Measurements from ENCODE around the gene FGF12.
"Not testable (repeated sequence)": the region's sequence is repeated elsewhere in the genome, so short reads cannot be mapped to it uniquely, and the experiment has no call there.

Gene FGF12

DNA sequence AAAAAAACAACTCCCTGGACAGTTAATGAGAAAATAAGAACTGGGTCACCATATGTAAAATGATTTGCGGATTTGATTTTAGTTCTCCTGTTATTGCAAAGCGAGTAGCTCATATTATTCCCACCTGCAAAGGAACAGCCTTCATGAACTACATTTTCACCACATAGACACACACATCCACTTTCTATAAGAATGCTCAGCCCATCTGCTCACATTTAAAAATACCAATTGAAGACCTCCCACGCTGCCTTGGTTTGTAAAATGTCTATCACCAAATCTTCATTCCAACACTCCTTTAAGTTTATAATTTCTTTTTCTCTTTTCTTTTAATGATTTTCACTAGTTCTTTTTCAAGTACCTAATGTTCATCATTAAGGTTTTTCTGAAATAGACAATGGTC lies 148.6 kb downstream of the FGF12 start:
- DNase-seq (ENCODE audit: low spot score): no peak

DNA sequence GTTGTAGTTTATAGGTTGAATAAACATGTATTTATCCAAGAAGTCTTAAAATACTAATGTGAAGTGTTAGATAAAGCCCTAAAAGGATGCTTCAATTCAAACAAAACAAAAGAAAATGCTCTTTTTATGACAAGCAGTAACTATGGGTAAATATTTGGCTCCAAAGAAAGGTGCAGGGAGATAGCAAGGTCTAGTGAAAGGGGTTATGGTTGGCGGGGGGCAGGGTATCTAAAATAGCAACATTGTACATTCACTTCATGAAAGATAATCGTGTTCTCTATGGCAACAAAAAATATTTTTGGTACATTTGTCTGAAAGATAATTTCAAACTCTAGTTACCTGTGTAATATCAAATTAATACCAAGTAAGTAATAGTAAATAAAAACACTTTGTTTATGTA lies 149.5 kb downstream of the FGF12 start:
- no peak for DNase-seq (ENCODE audit: low spot score)

DNA sequence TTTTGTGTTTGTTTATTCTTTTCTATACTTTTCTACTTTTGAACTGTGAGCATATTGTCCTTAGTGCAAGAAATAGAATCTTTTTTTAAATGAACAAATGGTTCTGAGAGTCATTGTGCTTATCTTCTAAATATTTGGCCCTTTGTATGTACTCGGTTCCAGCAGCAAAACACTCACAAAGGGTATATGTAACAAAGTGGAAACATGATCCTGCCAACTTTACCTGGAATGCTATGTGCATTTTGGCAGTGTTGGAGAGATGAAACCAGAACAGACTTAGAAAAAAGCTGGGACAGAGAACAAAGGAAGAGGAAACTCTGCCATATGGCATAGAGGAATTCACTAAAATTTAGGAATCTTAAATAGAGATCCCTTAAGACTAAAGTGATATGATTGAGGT lies 150.1 kb downstream of the FGF12 start:
- no peak for DNase-seq (ENCODE audit: low spot score)

DNA sequence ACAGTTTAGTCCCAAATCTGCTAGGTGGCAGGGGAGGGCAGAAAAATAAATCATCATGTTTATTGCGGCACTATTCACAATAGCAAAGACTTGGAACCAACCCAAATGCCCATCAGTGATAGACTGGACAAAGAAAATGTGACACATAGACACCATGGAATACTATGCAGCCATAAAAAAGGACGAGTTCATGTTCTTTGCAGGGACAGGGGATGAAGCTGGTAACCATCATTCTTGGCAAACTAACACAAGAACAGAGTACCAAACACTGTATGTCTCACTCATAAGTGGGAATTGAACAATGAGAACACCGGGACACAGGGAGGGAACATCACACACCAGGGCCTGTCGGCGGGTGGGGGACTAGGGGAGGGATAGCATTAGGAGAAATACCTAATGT lies 150.6 kb downstream of the FGF12 start:
- not testable (repeated sequence) for DNase-seq (ENCODE audit: low spot score)

DNA sequence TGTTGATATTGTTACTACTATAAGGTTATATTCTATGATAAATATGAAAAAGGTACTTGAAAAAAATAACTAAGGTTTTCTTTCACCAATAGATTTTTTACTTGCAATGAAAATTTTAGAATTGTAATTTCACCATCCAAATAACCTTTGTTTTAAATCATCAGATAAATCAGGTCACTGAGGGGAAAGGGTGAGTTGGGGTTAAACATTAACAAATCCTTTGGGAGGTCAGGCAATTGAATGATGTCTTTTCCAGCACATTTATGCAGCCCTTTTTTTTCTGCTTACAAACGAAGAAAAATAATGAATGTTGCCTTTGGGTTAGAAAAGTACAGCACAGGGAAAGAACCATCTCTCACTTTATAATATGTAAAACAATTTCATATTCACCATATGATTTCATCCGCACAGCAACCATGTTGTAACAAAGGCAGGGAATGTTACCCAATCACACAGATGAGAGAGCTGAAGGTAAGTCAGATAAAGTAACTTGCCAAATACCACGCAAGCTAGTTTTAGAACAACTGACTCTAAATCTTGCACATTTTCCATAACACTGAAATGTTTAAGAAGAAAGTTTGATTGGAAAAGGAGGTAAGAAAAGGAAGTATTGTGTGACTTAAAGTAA lies 151.3 kb downstream of the FGF12 start:
- no peak for DNase-seq (ENCODE audit: low spot score)

DNA sequence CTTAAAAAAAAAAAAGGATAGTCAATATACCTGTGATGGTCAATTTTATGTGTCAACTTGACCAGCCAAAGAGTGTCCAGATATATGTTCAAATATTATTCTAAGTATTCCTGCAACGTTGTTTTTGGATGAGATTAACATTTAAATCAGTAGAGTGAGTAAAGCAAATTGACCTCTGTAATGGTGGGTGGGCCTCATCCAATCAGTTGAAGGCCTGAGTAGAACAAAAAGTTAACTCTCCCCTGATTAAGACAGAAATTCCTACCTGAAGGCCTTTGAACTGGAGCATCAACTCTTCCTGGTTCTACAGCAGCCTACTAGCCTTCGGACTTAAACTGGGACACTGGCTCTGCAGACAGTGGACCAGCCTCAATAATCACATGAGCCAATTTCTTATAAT lies 154.1 kb downstream of the FGF12 start:
- no peak for DNase-seq (ENCODE audit: low spot score)

DNA sequence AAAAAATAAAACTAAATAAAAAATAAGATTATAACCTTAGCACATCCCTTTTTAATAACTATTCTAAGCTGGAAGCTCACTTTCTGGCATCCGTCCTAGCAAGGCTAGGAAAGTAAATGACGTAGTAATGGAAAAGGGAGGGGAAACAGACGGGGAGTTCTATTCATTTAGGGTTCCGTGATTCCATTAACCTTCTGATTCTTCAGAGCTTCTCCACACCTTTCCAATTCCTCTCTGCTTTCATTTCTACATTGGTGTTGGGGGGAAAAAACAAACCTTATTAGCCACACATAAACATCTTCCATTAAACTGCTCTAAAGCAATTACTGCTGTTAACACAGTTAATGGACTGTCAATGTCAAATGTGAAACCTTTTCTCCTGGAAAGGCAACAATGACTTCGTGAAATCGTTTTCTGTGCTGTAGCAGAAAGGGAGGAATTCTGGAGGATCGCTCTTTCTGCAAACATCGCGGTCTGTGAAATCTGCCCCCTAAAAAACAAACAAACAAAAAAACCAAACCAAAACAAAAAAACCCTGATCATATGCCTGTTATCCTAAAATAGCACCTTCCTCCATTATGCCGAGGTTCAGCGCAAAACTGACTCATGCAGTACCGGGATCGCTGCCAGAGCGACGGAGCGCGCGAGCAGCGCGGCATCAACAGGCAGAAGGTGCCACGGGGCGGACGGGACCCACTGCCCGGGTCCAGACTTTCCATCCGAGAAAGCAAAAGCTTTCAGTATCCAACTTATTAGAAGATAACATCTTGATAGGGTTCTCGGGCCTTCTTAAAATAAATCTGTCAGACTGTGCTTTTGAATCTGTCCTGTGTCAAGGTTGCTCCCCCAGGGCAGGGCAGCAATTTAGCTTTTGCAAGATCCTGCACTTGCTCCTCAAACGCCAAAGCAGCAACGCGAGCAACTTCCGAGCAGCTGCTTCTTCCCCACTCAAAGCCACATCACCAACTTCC lies 156.2 kb downstream of the FGF12 start:
- no peak for DNase-seq (ENCODE audit: low spot score)

DNA sequence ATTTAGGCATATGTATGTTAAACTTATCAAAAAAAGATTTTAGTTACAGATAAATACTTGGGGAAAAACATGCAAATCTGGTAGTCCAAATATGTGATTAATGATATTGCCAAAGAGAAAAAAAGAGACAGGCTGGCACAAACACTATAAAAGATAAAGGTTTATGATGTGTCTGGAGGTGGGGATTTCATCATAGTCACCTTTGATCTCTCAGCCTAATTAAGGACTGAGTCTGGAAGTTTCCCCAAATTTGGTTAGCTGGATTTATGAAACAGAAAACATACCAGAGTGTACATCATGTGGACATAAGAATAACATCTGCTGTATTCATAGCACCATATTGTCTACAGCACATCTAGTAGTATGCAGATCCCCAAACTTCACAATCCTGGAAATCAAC lies 157.0 kb downstream of the FGF12 start:
- DNase-seq (ENCODE audit: low spot score): no peak

DNA sequence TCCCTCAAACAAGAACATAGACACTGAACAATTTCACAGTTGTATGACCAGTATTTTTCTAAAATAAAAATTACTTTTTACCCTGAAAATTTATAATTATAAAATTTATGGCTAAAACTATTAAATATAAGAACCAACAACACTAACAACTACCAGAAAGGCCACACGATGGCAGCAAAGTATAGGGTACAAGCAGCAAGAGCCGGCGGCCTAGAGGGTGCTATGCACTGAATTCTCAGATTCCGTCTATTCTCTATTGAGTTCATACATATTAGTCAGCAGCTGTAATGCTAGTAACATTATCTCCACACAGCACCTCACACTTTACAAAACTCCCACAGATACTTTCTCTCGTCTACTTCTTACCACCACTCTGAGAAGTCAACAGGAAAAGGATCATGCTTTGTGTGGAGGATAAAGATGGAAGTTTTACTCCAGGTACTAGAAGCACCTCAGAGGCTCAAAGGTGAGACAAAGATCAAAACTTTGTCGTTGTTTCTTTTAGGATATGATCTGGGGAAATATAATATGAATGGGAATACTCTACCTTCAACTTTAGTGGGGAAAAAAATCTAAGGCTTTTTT lies 160.5 kb downstream of the FGF12 start:
- DNase-seq (ENCODE audit: low spot score): peak; percentile 22

DNA sequence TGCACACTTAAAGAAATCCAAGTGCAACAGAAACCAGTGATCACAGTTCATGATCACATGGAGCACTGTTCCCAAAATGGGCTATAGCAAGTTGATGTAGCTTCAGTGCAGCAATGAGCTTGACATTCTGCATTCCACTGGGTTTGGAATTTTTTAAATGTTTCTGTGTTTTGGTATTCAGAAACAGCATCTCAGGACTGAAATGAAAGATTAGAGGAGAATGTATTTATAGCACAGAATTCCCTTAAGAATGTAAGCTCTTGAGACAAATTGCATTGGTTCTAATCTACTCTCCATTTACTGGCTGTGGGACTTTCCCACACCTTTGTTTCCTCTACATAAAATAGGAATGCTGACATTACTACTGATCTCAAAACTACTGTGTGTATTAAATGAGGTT lies 162.7 kb downstream of the FGF12 start:
- no peak for DNase-seq (ENCODE audit: low spot score)

DNA sequence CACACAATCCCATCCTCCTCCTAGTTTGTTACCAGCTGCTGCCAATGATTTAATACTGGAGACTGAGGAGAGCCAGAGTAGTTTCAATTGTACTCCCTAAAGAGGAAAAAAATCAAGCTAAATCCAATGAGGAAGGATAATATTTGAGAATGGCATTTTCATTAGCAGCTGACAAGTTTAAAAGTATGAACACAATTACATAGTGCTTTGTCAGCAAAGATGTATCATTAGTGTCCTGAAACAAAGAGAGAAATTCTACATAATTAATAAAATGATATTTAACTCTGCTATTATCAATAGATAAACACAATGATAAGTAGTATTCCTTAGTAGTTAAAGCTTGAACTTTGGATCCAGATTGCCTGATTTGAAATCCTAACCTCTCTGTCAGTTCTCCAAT lies 163.9 kb downstream of the FGF12 start:
- no peak for DNase-seq (ENCODE audit: low spot score)

DNA sequence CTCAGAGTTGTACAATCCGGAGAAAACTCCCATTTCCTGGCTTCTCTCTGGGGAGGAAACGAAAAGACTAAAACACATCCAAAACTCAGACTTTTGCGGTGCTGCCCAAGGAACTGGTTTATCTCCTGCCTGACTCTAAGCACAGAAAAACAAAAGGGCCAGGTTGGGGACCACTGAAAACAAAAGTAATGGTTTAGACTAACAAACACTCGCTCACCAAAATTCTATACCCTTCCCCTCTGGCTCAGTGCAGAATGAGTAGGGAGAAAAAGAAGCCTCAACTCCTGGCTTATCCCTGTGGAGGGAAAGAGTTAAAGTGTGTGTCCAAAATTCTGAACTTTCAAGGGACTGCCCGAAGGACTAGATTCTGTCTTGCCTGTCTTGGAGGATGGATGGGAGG lies 173.6 kb downstream of the FGF12 start:
- no peak for DNase-seq (ENCODE audit: low spot score)

DNA sequence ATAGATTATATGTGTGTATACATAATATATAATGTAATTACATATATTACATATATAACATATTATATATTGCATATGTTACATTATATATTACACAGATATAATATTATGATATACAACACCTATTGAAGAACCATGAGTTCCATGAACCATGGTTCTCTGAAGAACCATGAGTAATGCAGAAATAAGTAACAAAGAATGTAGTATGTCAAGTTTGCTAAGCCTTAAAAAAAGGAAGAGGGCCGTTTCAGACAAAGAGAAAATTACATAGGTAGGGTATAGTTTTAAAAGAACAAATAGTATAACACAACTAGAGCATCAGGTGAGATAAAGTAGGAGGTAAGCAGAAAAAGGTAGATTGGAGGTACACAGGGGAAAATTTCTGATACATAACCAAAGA lies 177.0 kb downstream of the FGF12 start:
- DNase-seq (ENCODE audit: low spot score): no peak

DNA sequence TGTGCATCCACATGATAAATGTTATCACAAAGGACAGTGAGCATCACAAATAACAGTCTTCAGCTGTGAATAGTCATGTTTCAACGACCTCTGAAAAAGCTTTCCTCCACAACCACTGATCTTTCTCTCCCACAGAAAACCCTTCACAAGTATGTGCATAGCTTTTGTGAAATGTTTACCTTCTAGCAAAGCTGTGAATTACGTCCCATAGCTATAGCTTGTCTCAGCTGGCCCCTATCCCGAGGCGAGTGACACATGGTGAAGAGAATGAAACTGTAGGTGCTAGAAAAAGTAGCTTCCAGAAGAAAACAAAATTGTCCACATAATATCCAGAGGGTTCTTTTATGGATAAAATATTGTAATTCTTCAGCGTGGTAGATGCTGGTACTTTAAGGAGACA lies 182.0 kb downstream of the FGF12 start:
- no peak for DNase-seq (ENCODE audit: low spot score)

DNA sequence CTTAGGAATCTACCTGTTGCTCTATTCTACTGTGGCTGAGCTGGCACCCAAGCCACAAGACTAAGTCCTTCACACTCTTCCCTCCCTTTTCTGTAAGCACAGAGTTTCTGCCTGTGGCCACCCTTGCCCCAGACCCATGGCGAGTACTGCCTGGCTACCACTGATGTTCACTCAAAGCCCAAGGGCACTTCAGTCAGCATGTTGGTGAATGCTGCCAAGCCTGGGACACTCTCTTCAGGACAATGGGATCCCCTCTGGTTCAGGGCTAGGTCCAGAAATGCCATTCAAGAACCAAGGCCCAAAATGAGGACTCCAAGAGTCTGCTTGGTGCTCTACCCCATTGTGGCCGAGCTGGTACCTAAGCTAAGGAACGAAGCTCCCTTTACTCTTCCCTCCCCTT lies 184.2 kb downstream of the FGF12 start:
- DNase-seq (ENCODE audit: low spot score): no peak

DNA sequence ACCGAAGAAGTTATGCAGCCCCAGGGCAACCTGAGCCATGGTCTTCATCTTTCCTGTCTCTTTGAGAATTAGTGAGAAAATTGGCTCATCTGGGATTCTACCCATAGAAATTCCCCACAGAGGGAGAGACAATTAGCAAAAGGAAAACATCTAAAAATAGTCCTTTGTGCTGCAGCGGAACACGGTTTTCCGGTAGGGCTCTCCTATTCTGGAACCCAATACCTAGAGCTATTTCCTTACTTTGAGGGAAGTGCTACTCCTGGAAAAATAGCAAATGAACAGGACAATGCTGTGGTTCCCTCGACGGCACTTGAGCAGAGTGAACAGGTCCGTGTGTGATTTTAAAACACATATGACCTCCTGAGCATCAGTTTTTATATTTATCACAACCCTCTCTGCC lies 210.5 kb downstream of the FGF12 start:
- DNase-seq (ENCODE audit: low spot score): no peak

DNA sequence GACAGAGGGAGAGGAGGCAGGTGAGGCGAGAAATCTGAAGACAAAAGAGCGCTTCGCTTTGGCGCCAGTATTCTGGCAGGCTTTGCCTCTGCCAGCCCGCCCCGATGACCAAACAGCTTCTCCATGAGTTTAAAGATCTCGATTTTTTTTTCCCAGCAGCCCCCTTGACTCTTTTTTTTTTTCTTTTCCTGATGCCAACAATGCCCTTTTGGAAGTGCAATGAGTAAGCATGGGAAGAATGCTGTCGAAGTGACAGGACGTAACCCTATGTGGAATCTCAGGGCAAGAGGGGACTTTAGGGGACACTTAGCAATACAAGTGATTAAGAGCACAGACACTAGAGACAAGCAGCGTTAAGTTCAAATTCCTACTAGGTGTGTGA lies 211.7 kb downstream of the FGF12 start:
- DNase-seq (ENCODE audit: low spot score): no peak

DNA sequence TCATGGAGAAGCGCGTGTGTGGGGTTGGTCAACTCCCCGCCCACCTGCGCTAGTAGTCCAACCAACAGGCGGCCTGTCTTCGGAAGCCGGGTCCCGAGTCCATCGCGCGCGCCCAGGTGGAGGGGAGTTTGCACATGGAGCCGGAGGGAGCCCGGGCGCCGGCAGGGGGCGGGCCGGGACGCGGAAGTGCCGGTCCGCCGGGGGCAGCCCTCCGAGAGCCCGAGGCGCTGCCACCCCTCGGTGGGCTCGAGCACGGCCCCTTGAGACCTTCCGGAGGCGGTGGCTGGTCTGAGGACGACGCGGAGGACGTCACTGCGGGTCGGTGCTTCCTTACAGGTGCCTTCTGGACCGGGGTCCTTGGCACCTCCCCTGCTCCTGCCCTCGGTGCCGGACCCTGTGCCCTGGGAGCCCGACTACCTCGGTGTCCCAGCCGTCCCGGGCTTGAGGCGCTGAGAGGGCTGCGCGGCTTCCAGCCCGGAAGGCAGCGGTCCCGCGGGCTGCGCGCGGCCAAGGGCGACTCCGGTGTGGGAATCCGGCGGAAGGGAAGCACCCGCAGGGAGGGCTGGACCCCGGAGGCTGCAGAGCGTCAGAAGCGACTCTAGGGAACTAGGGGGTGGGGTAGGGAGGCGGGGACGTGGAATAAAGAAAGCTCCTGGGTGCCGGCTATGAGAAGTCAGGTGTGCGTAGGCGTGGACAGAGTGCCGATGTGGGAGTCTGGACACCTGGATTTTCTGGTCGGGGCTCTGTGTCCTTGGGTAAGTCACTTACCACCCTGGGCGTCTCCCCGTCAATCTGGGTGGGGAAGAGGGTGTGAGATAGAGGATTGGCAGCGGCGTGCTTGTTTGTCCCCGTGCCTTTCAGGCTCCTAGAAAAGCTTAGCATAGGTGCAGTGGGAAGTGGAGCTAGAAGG lies 212.3 kb downstream of the FGF12 start:
- no peak for DNase-seq (ENCODE audit: low spot score)

DNA sequence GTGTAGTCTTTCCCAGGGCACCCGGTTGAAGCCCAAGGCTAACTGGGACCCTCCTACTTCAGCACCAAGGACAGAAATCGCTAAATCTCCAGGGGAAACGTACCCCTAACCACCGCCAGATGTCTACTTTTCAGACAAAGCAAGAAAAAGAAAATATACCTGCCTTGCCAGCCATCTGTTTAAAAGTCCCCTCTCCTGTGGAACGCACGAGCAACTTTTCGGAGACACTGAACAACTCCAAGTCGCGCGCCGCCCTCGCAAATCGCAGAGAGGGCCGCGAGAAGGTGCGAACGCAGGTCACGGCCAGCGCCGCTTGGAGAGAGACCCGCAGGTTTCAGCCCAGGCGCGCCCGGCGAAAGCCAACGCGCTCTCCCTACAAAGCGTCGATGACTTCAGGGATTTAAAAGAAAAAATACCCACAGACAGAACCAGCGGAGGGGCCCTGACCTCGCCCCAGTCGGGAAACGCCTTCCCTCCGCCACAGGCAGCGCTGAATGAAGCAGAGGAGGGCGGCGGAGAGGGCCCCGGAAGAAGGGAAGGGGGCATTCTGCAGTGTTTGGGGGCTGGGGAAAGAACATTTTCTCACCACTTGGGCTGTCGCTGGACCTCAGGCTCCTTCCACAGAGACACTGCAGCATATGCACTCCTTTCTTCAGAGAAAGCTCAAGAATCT lies 213.1 kb downstream of the FGF12 start:
- DNase-seq (ENCODE audit: low spot score): no peak

DNA sequence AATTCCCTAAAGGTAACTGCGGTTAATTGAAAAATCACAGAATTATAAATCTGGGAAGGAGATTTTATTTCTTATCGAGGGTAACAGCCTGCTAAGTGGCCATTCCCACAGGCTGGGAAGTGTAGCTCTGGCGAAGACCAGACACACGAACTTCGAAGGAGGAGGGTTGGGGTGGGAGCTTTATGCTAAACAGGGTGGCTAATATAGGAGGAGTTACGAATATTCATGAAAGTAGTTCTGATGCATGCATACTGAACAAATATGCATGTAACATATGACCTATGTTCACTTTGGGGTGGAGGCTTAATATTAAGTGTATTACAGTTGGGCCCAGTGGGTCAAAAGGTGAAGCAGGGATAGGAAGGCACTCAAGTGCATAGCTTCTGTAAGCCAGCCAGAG lies 221.6 kb downstream of the FGF12 start:
- DNase-seq (ENCODE audit: low spot score): no peak

DNA sequence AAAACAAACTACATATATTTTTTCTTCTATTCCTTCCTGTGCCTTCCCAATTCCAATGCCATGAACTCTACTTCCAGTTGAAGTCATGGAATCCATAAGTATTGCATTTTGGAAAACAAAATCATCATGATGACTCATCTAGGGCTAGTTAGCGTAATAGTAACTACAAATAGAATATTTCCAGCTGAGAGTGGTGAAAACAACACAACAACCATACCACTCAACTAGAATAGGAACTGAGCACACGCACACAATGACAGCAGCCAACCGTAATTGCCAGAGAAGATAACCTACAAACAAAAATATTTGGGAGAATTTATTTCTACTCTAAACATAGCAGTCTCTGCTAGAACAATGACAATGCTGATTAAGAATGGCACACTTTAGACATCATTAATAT lies 225.9 kb downstream of the FGF12 start:
- no peak for DNase-seq (ENCODE audit: low spot score)

All from CD4-positive, alpha-beta T cell treated with Interleukin-6 at 100 ng/mL for 8 hours (primary cell).